Effector CD4-positive, alpha-beta T cell (primary cell): ENCODE measurements around the gene ANKZF1.
"Not testable (repeated sequence)": the region's sequence is repeated elsewhere in the genome, so short reads cannot be mapped to it uniquely, and the experiment has no call there.

ENCODE experiments used
- DNase-seq: peaks from one replicate; pipeline ENCODE4 v3.0.0-alpha.2; 2020

The ANKZF1 gene

DNA sequence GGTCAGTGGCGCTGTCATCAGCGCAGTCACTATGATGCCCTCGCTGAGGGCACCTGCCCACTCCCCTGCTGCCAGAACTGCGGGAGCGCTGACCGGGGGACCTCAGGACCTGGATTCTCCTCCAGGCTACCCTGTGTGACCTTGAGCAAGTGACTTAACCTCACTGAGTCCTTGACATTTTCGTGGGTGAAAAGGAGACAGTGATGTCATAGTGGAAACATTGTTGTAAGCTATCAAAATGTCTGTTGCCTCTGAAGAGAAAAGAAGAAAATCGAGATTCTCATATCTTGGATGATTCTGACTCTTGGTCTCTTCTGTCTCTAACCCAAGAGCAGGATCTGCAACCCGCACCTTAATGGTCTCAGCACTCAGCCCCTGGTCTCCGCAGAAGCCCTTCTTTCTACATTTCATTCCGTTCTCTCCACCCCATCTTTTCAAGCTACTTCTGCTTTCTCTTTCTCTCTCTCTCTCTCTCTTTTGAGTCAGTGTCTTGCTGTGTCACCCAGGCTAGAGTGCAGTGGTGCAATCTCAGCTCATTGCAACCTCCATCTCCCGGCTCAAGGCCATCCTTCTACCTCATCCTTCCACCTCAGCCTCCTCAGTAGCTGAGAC lies 25.1 kb downstream of the ANKZF1 start:
- DNase-seq: peak; percentile 34

DNA sequence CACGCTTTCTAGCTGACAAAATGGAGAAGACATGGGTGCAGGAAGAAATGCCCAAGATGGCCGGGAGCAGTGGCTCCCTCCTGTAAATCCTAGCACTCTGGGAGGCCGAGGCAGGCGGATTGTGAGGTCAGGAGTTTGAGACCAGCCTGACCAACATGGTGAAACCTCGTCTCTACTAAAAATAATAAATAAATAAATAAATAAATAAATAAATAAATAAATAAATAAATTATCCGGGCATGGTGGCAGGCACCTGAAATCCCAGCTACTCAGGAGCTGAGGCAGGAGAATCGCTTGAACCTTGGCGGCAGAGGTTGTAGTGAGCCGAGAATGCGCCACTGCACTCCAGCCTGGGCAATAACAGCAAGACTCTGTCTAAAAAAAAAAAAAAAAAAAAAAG lies 29.3 kb downstream of the ANKZF1 start:
- not testable (repeated sequence) for DNase-seq

GRCh38 chr2:219261024-219261855 lies 31.6 kb downstream of the ANKZF1 start:
- no peak for DNase-seq

DNA sequence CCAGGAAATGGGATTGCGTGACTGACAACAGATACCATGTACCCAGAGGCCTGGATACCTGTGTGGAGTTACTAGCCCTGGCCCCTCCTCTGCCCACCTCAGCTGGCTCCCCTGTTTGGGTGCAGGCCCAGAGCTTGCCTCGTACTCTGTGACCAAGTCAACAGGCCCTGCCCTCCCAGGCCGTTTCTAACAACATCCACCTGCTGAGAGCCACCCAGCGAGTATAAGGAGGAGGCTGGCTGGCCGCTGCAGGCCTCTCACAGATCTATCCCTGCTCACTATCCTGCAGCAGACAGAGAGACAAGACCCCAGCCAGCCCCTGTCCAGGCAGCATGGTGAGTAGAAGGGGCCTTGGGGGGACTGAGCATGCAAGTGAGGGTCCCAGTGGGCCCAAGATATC lies 36.6 kb downstream of the ANKZF1 start:
- no peak for DNase-seq

- no peak for DNase-seq
These were observed 37.3 kb downstream of the ANKZF1 start for GRCh38 chr2:219266886-219267285.

GRCh38 chr2:219268294-219268693 lies 38.7 kb downstream of the ANKZF1 start:
- no peak for DNase-seq

- DNase-seq: no peak
These were observed 39.9 kb downstream of the ANKZF1 start for GRCh38 chr2:219269362-219270054.

DNA sequence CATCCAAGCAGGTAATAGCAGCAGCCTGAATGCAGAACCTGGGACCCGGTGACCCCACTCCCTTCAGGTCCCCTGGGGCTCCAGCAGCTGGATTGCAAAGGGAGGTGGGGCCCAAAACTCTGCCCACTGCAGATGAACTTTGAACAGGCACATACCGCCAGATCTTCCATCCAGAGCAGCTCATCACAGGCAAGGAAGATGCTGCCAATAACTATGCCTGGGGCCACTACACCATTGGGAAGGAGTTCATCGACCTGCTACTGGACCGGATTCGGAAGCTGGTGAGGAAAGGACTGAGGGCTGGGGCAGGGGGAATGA lies 40.4 kb downstream of the ANKZF1 start:
- DNase-seq: no peak

- DNase-seq: no peak
These were observed 41.4 kb downstream of the ANKZF1 start for GRCh38 chr2:219271021-219271420.

GRCh38 chr2:219272356-219272755 lies 42.8 kb downstream of the ANKZF1 start:
- no peak for DNase-seq

DNA sequence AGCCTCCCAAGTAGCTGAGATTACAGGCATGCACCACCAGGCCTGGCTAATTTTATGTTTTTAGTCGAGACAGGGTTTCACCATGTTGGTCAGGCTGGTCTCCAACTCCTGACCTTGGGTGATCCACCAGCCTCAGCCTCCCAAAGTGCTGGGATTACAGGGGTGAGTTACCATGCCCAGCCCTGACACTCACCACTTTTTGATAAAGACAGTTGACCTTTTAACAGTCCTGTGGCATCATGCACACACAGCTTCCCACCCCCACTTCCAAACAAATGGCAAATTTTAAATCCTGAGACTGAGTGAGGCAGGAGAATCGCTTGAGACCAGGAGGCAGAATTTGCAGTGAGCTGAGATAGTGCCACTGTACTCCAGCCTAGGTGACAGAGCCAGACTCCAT lies 43.4 kb downstream of the ANKZF1 start:
- DNase-seq: no peak

DNA sequence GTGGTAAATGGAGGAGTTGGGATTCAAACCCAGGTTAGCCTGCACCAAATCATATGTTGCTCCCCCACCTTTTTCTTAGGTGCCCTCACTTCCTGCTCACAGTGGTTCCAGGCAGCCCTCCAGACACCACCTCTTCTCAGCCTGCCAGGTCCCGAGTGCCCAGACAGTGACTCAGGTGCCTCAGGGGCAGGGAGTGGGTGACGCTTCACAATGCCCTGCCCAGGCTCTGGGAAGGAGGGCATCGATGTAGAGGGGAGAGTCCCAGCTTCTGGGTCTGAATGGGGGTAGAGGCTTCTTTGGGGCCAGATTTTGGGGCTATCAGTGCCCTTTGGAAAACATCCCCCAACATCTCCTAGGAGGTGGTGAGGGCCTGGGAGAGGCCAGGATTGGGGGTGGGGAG lies 44.3 kb downstream of the ANKZF1 start:
- no peak for DNase-seq

GRCh38 chr2:219274361-219274921 lies 44.8 kb downstream of the ANKZF1 start:
- DNase-seq: no peak

GRCh38 chr2:219277703-219278654 lies 48.4 kb downstream of the ANKZF1 start:
- DNase-seq: peak; percentile 66

- no peak for DNase-seq
These were observed 49.1 kb downstream of the ANKZF1 start for GRCh38 chr2:219278655-219279150.

DNA sequence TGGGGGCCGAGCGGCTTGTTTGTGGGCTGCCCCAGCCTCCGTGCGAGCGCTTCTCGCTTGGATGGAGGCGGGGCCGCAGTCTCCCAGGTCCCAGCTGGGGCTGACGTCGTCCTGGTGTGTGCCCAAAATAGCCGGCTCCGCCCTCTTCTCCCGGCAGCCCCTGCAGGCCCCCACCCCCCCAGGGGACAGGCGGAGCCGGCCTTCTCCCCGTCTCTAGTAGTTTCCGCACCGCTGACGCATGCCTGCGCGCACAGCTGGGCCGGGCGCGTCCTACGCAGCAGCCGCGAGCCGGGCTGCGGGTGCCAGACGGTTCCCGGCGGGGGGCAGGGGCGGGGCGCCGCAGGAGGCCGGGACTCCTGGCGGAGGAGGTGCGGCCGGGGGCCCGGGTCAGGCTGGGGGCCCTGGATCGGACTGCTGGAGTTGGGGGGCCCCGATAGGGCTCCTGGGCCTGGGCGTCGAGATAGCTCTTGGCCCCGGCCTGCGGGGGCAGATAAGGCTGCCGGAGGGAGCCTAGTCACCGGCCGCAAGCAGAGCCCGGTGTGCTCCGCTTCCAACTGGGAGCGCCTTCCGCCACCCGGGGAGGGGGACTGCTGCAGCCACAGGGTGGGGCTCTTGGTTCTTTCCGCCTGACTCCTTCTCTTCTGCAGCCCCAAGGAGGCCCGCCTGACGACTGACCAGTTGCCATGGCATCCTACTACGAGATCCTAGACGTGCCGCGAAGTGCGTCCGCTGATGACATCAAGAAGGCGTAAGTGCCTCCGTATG lies 49.7 kb downstream of the ANKZF1 start, which contains the start of gene DNAJB2:
Gene DNAJB2 (plus strand): TSS at position 216 of the 765 bp plus-strand sequence. CDS start 468 bp downstream, at position 684.
- DNase-seq: peak; percentile 99

DNA sequence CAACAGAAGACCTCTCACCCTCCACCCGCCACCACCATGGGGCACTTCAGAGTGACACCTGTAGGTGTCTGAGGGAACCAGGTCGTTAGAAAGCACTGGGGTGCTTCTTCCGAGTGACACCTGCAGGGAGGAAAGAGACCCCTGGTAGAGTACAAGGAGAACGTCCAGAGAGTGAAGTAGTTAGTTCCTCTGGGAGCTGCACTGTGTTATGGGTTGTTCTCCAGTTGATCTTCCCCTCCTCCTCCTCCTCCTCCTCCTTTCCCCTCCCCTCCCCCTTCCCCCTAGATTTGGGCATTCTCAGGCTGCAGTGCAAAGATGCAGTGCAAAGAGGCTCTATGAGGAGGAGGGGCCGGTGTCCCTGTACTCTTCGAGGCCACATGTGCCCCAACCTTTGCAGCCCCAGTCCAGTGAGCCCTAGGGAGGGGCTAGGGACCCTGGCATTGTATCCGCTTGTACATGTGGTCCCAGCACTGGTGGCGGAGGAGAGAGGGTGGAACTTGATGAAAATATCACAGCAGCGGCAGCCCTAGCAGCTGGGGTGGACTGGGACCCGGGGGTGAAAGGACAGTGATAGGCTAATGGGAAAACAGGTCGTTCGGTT lies 50.4 kb downstream of the ANKZF1 start:
- DNase-seq: no peak

DNA sequence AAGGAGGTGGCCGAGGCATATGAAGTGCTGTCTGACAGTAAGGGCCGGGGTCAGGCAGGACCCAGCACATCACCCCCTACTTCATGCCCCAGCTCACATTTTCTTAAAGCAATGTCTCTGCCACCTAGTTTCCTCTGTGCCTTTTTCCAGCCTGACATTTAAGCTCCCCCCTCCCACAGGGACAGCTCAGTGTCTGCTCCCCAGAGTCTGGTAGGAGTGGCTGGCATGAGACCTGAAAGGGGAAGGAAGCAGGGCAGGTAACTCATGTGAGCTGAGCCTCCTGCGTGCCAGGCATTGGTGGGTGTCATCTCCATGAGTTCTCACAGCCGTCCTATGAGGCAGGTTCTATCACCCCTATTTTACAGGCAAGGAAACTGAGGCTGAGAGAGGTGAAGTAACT lies 51.0 kb downstream of the ANKZF1 start:
- DNase-seq: no peak

- DNase-seq: no peak
These were observed 52.0 kb downstream of the ANKZF1 start for GRCh38 chr2:219281588-219281987.

- DNase-seq: no peak
These were observed 52.8 kb downstream of the ANKZF1 start for GRCh38 chr2:219282375-219282774.
